Breast epithelium (tissue), 4 donors: ENCODE measurements around the gene PPFIA2. TPM values are rescaled to one million over a fixed set of nuclear protein-coding genes. Genes with fewer than 3 reads are reported as not detected.

Source experiments
- DNase-seq, 2 donors: peaks; one replicate each; pipeline ENCODE4 v3.0.0-alpha.2; 2019; ENCODE audit warnings: low spot score in 2 of 2
- H3K27ac ChIP-seq, 2 donors: fragments of 200-600 bp; sonication (generic) in 1 of 2; one replicate each; pipeline ENCODE4 v1.5.1; 2016 to 2019; ENCODE audit warnings: mild to moderate bottlenecking in 1 of 2
- H3K27me3 ChIP-seq, 2 donors: fragments of 200-600 bp; sonication (generic) in 1 of 2; one replicate each; pipeline versions ENCODE4 v1.5.1 to v1.6.0; 2017 to 2019; ENCODE audit warnings: control low read depth in 1 of 2, mild to moderate bottlenecking in 1 of 2
- H3K36me3 ChIP-seq: fragments of 200-600 bp; one replicate; pipeline ENCODE4 v1.5.1; 2019
- H3K4me1 ChIP-seq, 2 donors: fragments of 200-600 bp; sonication (generic); one replicate each; pipeline ENCODE4 v1.5.1; 2016 to 2019; ENCODE audit warnings: control low read depth in 1 of 2
- H3K4me3 ChIP-seq, 3 donors: fragments of 200-600 bp; sonication (generic); 1 replicate in 2 of 3; 2 replicates in 1 of 3; pipeline ENCODE4 v1.5.1; 2016 to 2019; ENCODE audit warnings: mild to moderate bottlenecking in 3 of 3, moderate library complexity in 2 of 3
- H3K9me3 ChIP-seq, 2 donors: fragments of 200-600 bp; sonication (generic) in 1 of 2; one replicate each; pipeline ENCODE4 v1.5.1; 2016 to 2019; ENCODE audit warnings: control low read depth in 1 of 2
- CTCF ChIP-seq, 3 donors: fragments of 450-650 bp; IDR thresholded peaks; one replicate each; pipeline ENCODE4 v1.5.1; 2016 to 2017; ENCODE audit warnings: antibody characterized with exemption in 3 of 3, mild to moderate bottlenecking in 3 of 3, moderate library complexity in 3 of 3
- POLR2A ChIP-seq: fragments of 450-650 bp; IDR thresholded peaks from one replicate; pipeline ENCODE4 v1.6.1; 2016; ENCODE audit warnings: antibody characterized with exemption, mild to moderate bottlenecking, moderate library complexity
- POLR2AphosphoS5 ChIP-seq, 3 donors: sonication (generic); formaldehyde crosslinking; IDR thresholded peaks; one replicate each; pipeline ENCODE4 v1.6.1; 2017; ENCODE audit warnings: antibody characterized with exemption in 3 of 3
- intact Hi-C: fragments of 100-400 bp; cut with DNase I; formaldehyde crosslinking; loops from one replicate; pipeline ENCODE4 v1.15.1; 2023; ENCODE audit warnings: low total_unique reads
- total RNA-seq, 3 donors: library from RNA; depleted of rRNA; stranded (reverse); fragments of >200 nt; gene quantifications; one replicate each; pipeline ENCODE4 v1.1.0, GENCODE V29; 2016

The PPFIA2 gene
- total RNA-seq, 3 donors from 2014 or later = 0.44 to 3.8 (median 0.98) TPM

GRCh38 chr12:81377771-81378170 is 381.4 kb downstream of the PPFIA2 start:
- no peaks in the 10 kb centered on the region for H3K9me3 ChIP-seq
- H3K27ac ChIP-seq = no peak overlapping the region
- no peak overlapping the region for H3K4me3 ChIP-seq
- no peaks in the 10 kb centered on the region for H3K27me3 ChIP-seq
- no peaks in the 10 kb centered on the region for H3K4me1 ChIP-seq
- DNase-seq = no peak
- no peak for TF ChIP-seq CTCF (IDR thresholded peaks at IDR 0.05)
- no peak for TF ChIP-seq POLR2A
- no peak for TF ChIP-seq POLR2AphosphoS5 (IDR thresholded peaks at IDR 0.05)
- H3K36me3 ChIP-seq = no peaks in the 10 kb centered on the region
- intact Hi-C loops = no loop called here

GRCh38 chr12:81375969-81376368 is 383.2 kb downstream of the PPFIA2 start:
- DNase-seq = no peak
- intact Hi-C loops = no loop called here
- TF ChIP-seq POLR2AphosphoS5 (IDR thresholded peaks at IDR 0.05) (no peak), POLR2A (no peak), CTCF (IDR thresholded peaks at IDR 0.05) (no peak)
- no peaks in the 10 kb centered on the region for H3K36me3 ChIP-seq
- H3K27ac ChIP-seq = no peak overlapping the region
- no peaks in the 10 kb centered on the region for H3K9me3 ChIP-seq
- no peaks in the 10 kb centered on the region for H3K27me3 ChIP-seq
- no peak overlapping the region for H3K4me3 ChIP-seq
- no peaks in the 10 kb centered on the region for H3K4me1 ChIP-seq

- peaks cover 3% of the 10 kb centered on the region for H3K36me3 ChIP-seq
- no peak overlapping the region for H3K4me3 ChIP-seq
- no peak for TF ChIP-seq CTCF (IDR thresholded peaks at IDR 0.05)
- no peak for TF ChIP-seq POLR2A
- TF ChIP-seq POLR2AphosphoS5 (IDR thresholded peaks at IDR 0.05) = no peak
- no peaks in the 10 kb centered on the region for H3K4me1 ChIP-seq
- DNase-seq = no peak
- intact Hi-C loops = no loop called here
- no peaks in the 10 kb centered on the region for H3K27me3 ChIP-seq
- H3K9me3 ChIP-seq = no peaks in the 10 kb centered on the region
- H3K27ac ChIP-seq = no peak overlapping the region
These were observed 388.7 kb downstream of the PPFIA2 start for GRCh38 chr12:81370456-81370855.

GRCh38 chr12:81369175-81369574 is 390.0 kb downstream of the PPFIA2 start:
- TF ChIP-seq POLR2AphosphoS5 (IDR thresholded peaks at IDR 0.05) (no peak), POLR2A (no peak)
- H3K27ac ChIP-seq = no peak overlapping the region
- H3K4me3 ChIP-seq = no peak overlapping the region
- intact Hi-C loops = no loop called here
- peaks cover 3% of the 10 kb centered on the region for H3K36me3 ChIP-seq
- H3K27me3 ChIP-seq = no peaks in the 10 kb centered on the region
- H3K4me1 ChIP-seq = no peaks in the 10 kb centered on the region
- no peak for DNase-seq
- H3K9me3 ChIP-seq = no peaks in the 10 kb centered on the region

GRCh38 chr12:81365284-81365683 is 393.9 kb downstream of the PPFIA2 start:
- intact Hi-C loops = no loop called here
- peaks cover 3% of the 10 kb centered on the region for H3K36me3 ChIP-seq
- no peak overlapping the region for H3K27ac ChIP-seq
- no peaks in the 10 kb centered on the region for H3K27me3 ChIP-seq
- H3K9me3 ChIP-seq = no peaks in the 10 kb centered on the region
- no peak overlapping the region for H3K4me3 ChIP-seq
- TF ChIP-seq POLR2A (no peak), CTCF (IDR thresholded peaks at IDR 0.05) (no peak), POLR2AphosphoS5 (IDR thresholded peaks at IDR 0.05) (no peak)
- no peak for DNase-seq
- no peaks in the 10 kb centered on the region for H3K4me1 ChIP-seq

GRCh38 chr12:81360916-81361315 is 398.2 kb downstream of the PPFIA2 start:
- no peak for TF ChIP-seq POLR2A
- TF ChIP-seq CTCF (IDR thresholded peaks at IDR 0.05) = no peak
- TF ChIP-seq POLR2AphosphoS5 (IDR thresholded peaks at IDR 0.05) = no peak
- no peaks in the 10 kb centered on the region for H3K4me1 ChIP-seq
- H3K27me3 ChIP-seq = no peaks in the 10 kb centered on the region
- no peaks in the 10 kb centered on the region for H3K9me3 ChIP-seq
- no peaks in the 10 kb centered on the region for H3K36me3 ChIP-seq
- no peak for DNase-seq
- intact Hi-C loops = no loop called here
- H3K4me3 ChIP-seq = no peak overlapping the region
- no peak overlapping the region for H3K27ac ChIP-seq
